ENCODE measurements around the gene OSBP2. TPM values are rescaled to one million over a fixed set of nuclear protein-coding genes. Genes with fewer than 3 reads are reported as not detected.

The OSBP2 gene
- polyA plus RNA-seq, 1 experiment, result 0.77 TPM

GRCh38 chr22:30755759-30756124 is 61.1 kb downstream of the OSBP2 start:
- no peak for DNase-seq (ENCODE audit: low read depth)
- POLR2A ChIA-PET, result no interaction called here
- no peak for TF ChIP-seq CTCF (IDR thresholded peaks at IDR 0.05; ENCODE audit: insufficient read depth, low read depth, low read length)
- CTCF ChIA-PET, result interaction anchor here (0.8 to 11.2 kb wide), 25 partner anchors 8 to 312 kb away, joined by 3 to 282 read pairs (median 5); partner anchors contain the start of genes DUSP18, OSBP2 and SLC35E4
- no peaks in the 10 kb centered on the region for H3K36me3 ChIP-seq (ENCODE audit: control insufficient read depth, insufficient read depth, low read length)
- H3K27me3 ChIP-seq (ENCODE audit: control insufficient read depth, insufficient read depth, low read length), result no peaks in the 10 kb centered on the region; the same call in 1 of the 2 replicates
- H3K4me3 ChIP-seq (ENCODE audit: low read depth, low read length), result no peak overlapping the region

- H3K27me3 ChIP-seq (ENCODE audit: control insufficient read depth, insufficient read depth, low read length), result no peaks in the 10 kb centered on the region
- CTCF ChIA-PET, result interaction anchor here (0.6 to 6.5 kb wide), 20 partner anchors 9 to 386 kb away, joined by 3 to 98 read pairs (median 5); partner anchors contain the start of gene SLC35E4
- peak; percentile 18 for DNase-seq (ENCODE audit: low read depth)
- H3K36me3 ChIP-seq (ENCODE audit: control insufficient read depth, insufficient read depth, low read length), result no peaks in the 10 kb centered on the region
- POLR2A ChIA-PET, result no interaction called here
- no peak overlapping the region for H3K4me3 ChIP-seq (ENCODE audit: low read depth, low read length)
- TF ChIP-seq CTCF (IDR thresholded peaks at IDR 0.05; ENCODE audit: insufficient read depth, low read depth, low read length), result peak; percentile 70
These were observed 69.4 kb downstream of the OSBP2 start for GRCh38 chr22:30763815-30764673.

- no peak overlapping the region for H3K4me3 ChIP-seq (ENCODE audit: low read depth, low read length)
- no peak for DNase-seq (ENCODE audit: low read depth)
- ChIA-PET POLR2A (no interaction called here), CTCF (interaction anchor here (0.6 to 6.2 kb wide), 3 partner anchors 22 to 133 kb away, joined by 3 to 35 read pairs (median 5); no protein-coding TSS in a partner anchor)
- TF ChIP-seq CTCF (IDR thresholded peaks at IDR 0.05; ENCODE audit: insufficient read depth, low read depth, low read length), result no peak
- H3K27me3 ChIP-seq (ENCODE audit: control insufficient read depth, insufficient read depth, low read length), result no peaks in the 10 kb centered on the region
- H3K36me3 ChIP-seq (ENCODE audit: control insufficient read depth, insufficient read depth, low read length), result no peaks in the 10 kb centered on the region
These were observed 73.0 kb downstream of the OSBP2 start for GRCh38 chr22:30767661-30768060.

- no peak for DNase-seq (ENCODE audit: low read depth)
- TF ChIP-seq CTCF (IDR thresholded peaks at IDR 0.05; ENCODE audit: insufficient read depth, low read depth, low read length), result no peak
- POLR2A ChIA-PET, result no interaction called here
- Histone ChIP-seq H3K27me3 (ENCODE audit: control insufficient read depth, insufficient read depth, low read length) (no peaks in the 10 kb centered on the region), H3K36me3 (ENCODE audit: control insufficient read depth, insufficient read depth, low read length) (no peaks in the 10 kb centered on the region), H3K4me3 (ENCODE audit: low read depth, low read length) (no peak overlapping the region)
- CTCF ChIA-PET, result interaction anchor here (2.6 kb wide), 1 partner anchor 150 kb away, joined by 10 read pairs; no protein-coding TSS in a partner anchor
These were observed 76.0 kb downstream of the OSBP2 start for GRCh38 chr22:30770716-30771115.

GRCh38 chr22:30773919-30774318 is 79.2 kb downstream of the OSBP2 start:
- Histone ChIP-seq H3K36me3 (ENCODE audit: control insufficient read depth, insufficient read depth, low read length) (no peaks in the 10 kb centered on the region), H3K4me3 (ENCODE audit: low read depth, low read length) (no peak overlapping the region), H3K27me3 (ENCODE audit: control insufficient read depth, insufficient read depth, low read length) (no peaks in the 10 kb centered on the region)
- POLR2A ChIA-PET, result no interaction called here
- DNase-seq (ENCODE audit: low read depth), result no peak
- no peak for TF ChIP-seq CTCF (IDR thresholded peaks at IDR 0.05; ENCODE audit: insufficient read depth, low read depth, low read length)
- CTCF ChIA-PET, result interaction anchor here (2.4 to 3.2 kb wide), 2 partner anchors 10 to 146 kb away, joined by 5 to 13 read pairs; no protein-coding TSS in a partner anchor
